Pulmonary artery endothelial cell (primary cell): ENCODE data around the gene DCC. TPM values are rescaled to one million over a fixed set of nuclear protein-coding genes. Genes with fewer than 3 reads are reported as not detected.
"Not testable (repeated sequence)": the region's sequence is repeated elsewhere in the genome, so short reads cannot be mapped to it uniquely, and the experiment has no call there.

Experiments used
- DNase-seq: peaks from one replicate; pipeline ENCODE4 v3.0.0-alpha.2; 2011; ENCODE audit warnings: low read depth, low spot score
- total RNA-seq: library from RNA; depleted of rRNA; stranded (reverse); fragments of >200 nt; gene quantifications from 2 replicates; pipeline ENCODE4 v1.2.3, GENCODE V29; 2014

DCC gene
- total RNA-seq, 1 donor from 2014 or later = not detected

DNA sequence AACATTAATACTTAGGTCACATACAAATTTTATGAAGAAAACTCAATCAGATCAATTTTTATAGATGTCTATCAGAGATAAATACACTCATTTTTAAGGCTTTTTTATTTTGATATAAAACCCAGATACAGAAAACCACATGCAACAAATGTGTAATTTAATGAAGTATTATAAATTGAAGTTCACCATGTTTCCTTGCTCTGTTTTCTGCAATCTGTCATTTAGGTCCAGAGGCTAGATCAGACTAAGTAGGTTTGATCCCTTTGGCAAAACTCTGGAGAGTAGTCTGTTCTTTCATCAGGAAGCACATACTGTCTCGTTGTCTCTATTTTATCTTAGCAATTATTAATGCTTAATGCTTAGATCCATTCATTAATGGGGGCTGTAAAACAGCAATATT lies 1042.9 kb downstream of the DCC start:
- no peak for DNase-seq

DNA sequence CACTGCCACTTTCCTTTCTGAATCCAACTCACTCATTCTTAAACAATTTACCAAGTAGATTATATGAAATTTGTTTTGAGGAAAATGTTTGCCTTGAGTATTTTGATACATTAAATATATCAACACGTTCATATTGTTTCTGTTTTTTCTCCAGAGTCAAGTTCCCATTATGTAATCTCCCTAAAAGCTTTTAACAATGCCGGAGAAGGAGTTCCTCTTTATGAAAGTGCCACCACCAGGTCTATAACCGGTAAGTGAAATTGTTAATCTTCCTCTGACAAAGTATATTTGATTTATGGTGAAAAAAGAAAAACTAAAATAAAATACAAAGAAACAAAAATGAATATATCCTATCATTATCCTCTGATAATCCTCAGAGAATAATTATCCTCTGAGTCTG lies 1045.9 kb downstream of the DCC start:
- no peak for DNase-seq

DNA sequence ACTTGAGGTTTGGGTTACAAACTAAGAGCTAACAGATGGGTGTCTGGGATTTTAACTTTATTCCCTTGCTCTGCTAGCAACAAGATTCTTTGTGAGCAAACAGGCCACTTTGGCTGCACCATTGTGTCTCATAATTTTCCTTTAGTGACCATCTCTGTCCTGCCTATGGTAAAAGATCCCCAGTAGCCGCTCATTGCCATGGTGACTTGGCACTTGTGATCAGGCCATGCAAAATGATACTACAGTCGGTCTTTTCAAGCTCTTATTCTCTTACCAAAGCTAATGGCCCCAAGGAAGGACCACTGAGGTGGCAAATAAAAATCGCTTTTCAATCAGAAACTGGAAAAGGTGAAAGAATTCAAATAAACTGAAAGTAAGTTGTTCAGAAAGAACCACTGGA lies 1047.6 kb downstream of the DCC start:
- no peak for DNase-seq

DNA sequence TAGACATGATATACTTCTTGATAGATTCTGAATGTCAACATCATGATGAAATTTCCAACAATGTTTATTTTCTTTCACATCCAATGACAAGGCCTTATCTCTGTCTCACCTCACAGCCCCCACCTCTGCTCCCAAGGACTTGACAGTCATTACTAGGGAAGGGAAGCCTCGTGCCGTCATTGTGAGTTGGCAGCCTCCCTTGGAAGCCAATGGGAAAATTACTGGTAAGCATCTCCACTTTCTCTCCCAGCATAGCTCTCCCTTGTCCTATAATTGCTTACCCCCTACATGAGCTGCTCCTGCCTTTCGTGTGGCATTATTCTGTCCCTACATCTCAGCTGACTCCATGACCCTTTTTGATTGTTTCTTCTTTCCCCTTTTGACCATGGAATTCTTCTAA lies 1062.7 kb downstream of the DCC start:
- DNase-seq = no peak

DNA sequence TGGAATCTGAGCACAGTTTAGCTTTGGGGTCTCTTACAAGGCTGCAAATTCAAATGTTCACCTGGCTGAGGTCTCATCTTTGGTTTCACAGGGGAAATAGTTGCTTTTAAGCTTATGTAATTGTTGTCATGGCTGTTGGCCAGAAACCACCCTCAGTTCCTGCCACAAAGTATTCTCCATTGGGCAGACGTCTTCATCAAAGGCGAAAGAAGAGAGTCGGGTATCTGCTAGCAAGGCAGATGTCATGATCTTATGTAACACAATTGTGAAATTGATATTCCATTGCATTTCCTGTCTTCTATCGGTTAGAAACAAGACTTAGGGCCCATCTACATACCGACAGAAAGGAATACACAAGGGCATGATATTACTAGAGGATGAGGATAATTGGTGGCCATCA lies 1068.3 kb downstream of the DCC start:
- DNase-seq = no peak

DNA sequence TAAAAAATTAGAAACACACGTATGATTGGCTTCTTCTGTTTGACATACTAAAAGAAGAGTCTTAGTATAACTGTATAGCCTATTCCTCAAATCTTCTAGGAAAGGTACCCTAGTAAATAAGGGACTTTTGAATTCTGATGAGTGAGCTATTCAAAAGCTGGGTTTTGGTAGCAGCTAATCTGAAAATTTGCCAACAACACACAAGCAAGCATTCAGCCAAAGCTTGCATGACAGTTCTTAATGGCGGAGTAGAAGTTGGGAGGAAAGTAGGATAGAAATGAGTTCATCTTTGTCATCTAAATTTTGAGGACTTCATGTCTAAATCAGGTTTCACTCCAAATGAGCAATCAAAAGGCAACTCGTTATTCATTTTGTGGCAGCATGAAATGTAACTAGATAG lies 1071.5 kb downstream of the DCC start:
- no peak for DNase-seq

DNA sequence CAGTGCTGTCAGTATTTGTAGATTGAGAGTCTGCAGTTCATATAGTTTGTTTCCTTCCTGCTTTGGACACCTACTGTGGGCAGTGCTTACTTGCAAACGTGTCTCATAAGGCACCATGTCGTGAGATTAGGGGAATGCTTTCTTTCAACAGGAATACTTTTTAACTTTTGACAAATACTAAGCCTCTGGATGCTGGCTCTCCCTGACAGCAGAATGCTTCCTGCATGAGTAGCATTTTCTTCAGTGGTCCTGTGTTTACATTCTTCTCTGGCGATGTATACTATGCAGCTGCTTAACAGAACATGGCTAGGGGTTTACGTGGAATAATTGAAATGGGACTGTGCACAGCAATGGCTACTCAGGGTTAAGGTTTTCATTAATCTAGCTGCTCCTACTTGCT lies 1077.0 kb downstream of the DCC start:
- DNase-seq = no peak

DNA sequence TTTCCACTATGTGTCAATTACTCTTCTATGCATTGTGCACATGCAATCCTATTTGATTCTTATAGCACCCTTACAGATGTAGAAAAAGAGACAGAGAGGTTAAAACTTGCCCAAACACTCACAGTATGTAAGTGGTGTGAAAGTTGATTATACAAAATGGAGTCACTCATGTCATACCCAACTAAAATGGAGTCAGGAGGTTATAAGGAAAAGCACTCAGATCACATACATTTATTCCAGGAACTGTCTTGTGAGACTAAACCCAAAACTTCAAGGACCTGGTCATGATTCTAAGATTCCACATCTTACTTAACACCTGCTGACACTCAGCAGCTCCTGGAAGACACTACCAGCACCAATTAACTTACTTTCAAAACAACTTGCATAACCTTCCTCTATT lies 1081.9 kb downstream of the DCC start:
- DNase-seq = no peak

DNA sequence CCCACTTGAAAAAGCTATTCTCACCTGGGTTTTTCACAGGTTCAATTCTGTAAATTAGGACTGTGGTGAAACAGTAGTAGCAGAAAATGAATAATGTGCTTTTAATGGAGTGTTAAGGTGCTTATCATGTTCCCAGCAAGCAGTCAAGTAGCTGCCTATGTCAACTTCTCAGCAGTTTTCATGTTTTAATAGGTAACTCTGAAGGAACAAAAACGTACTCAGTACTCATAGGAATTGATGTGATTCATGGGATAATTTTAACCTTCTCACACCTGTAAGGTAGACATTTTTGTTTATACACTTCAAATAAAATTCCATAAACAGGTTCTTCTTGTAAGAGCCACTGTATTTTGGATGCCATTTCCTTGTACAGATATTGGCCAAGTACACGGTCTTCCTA lies 1082.9 kb downstream of the DCC start:
- no peak for DNase-seq

DNA sequence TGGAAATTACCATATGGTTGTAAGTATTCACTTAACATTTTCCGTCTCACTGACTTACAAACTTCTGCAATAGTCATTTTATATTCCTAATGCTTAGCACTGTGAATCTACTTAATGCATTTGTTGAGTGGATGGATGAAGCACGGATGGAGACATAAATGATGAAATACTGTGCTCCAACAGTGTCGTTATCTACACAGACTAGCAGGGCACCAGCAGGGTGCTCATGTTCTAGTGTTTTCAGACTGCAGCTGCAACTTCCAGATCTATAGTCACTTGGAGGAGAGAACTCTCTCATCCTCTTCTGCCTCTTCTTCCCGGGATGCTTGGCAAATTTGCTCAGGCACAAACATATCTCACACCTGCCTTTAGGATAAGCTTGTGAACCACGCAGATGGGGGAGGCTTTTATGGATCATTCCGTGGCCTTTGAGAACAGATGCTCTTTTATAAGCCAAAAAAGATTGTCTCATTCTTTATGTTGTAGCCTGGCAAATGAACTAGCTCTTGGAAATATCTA lies 1086.7 kb downstream of the DCC start:
- DNase-seq = no peak

DNA sequence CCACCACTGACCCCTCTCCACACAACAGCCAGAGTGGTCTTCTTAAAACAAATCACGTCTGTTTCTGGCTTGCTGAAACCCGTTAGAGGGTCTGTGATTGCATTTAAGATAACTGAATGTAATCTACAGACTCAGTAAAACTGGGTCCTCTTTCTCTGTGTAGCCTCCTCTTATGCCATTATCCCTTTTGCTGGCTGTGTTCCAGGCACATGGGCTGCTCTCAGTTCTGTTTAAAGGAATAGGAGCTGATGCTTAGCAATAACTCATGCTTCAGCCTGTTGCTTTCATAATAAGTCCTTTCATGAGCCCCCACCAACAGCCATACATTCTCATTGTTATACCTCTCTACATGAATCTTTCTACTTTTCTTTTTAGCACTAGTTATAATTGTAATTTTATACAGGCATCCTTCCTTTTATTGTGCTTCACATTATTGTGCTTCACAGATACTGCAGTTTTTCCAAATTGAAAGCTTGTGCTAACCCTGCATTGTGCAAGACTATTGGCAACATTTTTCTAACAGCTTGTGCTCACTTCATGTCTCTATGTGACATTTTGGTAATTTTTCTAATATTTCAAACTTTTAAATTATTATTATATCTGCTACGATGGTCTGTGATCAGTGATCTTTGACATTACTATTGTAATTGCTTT lies 1101.9 kb downstream of the DCC start:
- no peak for DNase-seq

DNA sequence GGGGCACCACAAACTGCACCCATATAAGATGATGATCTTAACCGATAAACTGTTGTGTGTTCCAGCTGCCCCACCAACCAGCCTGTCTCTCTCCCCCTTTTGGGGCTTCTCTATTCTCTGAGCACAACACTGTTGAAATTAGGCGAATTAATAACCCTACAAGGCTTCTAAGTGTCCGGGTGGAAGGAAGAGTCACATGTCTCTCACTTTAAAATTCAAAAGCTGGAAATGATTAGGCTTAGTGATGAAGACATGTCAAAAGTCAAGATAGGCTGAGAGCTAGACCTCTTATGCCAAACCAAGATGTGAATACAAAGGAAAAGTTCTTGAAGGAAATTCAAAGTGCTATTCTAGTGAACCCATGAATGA lies 1102.4 kb downstream of the DCC start:
- no peak for DNase-seq

DNA sequence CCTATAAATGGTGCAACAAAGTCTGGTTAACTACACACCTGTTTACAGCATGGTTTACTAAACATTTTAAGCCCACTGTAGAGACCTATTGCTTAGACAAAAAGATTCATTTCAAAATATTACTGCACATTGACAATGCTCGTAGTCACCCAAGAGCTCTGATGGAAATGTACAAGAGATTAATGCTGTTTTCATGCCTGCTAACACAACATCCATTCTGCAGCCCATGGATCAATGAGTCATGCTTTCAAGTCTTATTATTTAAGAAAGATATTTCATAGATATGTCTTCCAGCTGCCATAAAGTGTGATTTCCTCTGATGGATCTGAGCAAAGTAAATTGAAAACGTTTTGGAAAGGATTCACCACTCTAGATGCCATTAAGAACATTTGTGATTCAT lies 1103.3 kb downstream of the DCC start:
- DNase-seq = no peak

DNA sequence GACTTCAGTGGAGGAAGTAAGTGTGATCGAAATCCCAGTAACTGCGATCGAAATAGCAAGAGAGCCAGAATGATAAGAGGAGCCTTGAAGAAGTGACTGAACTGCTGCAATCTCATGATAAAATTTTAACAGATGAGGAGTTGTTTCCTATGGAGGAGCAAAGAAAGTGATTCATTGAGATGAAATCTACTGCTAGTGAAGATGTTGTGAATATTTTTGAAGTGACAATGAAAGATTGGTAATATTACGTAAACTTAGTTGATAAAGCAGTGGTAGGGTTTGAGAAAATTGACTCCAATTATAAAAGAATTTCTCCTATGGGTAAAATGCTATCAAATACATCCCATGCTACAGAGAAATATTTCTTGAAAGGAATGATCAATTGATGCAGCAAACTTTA lies 1103.8 kb downstream of the DCC start:
- DNase-seq = no peak

DNA sequence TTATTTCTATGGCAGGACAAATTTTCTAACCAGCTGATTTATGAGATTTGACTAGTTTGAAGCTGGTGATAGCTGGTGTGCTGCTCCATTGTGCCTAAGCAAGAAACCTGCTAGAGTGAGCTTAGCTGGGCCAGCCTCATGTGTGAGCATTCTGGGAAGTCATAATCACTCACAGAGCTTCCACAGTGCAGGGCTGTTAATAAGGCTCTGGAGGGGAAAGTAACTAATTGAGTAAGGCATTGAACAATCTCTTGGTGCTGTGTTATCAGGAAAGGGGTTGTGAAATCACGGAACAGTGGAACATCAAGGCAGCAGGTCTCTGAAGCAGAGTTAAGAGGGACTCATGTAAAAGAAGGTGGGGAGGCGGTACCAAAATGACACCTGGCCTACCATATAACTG lies 1111.9 kb downstream of the DCC start:
- no peak for DNase-seq

DNA sequence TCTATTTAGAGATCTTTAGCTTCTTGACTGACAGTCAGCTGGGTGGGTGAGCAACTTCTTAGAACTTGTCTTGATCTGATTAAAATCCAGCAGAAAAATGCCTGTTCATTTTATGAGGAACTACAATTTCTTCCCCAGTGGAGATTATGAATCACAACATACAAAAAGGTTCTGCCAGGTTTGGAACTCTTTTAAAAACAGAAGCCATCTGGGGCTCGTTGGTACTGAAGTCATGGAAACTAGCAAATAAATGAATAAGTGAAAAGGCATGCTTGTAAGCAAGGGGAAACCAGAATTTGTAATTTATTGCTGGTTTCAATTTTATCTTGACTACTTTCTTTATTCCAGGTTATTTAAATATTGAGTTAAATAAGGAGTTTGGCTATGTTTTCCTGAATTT lies 1117.1 kb downstream of the DCC start:
- no peak for DNase-seq

DNA sequence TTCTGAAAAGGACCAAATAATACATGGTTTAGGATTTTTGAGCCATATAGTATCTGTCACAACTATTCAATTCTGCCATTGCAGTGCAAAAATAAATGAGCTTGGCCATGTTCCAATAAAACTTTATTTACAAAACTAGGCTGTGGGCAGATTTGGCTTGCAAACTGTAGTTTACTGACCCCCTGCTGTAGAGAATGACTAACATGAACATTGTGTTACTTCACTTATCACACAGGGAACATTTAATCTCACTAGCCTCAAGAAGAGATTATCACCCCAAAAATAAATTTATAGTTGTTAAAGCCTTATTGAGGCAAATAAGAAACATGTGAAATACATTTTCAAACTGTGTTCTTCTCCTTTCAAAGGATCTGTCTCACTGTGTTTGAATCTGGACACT lies 1118.3 kb downstream of the DCC start:
- DNase-seq = no peak

DNA sequence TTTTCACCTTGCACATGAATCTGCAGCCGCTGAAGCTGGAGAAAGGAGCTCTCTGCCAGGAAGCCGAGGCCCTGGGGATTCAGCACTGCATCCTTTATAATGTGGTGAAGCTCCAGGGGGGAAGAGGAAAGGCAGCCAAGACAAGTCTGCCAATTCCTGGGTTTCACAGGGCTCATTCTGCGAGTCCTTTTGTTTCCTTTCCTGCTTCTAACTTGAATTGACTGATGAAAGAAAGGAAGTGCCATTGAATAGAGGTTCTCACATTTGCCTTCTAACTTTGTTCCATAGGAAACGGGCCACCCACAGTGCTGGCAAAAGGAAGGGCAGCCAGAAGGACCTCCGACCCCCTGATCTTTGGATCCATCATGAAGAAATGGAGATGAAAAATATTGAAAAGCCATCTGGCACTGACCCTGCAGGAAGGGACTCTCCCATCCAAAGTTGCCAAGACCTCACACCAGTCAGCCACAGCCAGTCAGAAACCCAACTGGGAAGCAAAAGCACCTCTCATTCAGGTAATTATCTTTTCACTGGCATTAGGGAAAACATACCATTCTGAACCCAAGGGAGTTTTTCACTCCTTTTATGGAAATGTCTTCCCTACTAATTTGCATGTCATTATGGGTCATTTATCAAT lies 1119.1 kb downstream of the DCC start:
- DNase-seq = no peak

DNA sequence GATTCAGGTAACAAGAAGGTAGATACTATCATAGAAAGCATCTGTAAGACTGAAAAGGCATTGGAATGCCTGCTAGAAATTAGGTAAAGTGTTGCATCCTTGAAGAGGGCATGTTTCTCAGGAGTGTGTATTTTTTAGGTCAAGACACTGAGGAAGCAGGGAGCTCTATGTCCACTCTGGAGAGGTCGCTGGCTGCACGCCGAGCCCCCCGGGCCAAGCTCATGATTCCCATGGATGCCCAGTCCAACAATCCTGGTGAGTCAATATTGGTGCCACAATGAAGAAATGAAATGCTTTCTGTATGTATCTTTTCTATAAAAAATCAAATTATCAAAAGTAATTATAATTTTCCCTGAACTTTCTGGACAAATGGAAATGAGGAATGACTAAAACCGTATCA lies 1127.8 kb downstream of the DCC start:
- no peak for DNase-seq

DNA sequence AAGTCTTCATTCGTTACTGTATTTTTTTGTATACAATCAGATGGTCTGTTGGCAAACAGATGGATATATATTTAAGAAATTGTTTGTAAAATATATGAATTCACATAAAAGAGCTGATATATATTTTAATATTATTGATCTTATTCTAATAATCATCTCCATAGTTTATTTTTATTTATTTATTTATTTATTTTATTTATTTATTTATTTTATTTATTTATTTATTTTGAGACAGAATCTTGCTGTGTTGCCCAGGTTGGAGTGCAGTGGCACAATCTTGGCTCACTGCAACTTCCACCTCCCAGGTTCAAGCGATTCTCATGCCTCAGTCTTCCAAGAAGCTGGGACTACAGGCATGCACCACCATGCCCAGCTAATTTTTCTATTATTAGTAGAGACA lies 1128.2 kb downstream of the DCC start:
- not testable (repeated sequence) for DNase-seq

DNA sequence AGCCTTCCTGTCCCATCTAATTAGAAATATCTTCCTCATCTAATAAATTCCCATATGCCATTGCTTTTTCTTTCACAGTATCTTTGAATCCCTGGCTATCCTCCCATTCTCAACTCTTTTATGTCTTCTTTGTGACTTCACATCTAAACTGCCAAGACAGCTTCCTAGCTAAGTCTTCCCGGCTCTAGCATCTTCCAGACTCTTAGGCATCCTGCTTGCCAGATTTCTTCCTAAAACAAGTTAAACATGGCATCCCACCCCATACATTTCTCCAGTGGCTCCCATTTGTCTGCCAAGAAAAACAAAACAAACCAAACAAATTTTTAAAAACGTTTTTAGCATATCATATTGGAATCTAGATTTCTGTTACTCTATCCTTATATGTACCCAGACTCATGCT lies 1132.5 kb downstream of the DCC start:
- DNase-seq = no peak

DNA sequence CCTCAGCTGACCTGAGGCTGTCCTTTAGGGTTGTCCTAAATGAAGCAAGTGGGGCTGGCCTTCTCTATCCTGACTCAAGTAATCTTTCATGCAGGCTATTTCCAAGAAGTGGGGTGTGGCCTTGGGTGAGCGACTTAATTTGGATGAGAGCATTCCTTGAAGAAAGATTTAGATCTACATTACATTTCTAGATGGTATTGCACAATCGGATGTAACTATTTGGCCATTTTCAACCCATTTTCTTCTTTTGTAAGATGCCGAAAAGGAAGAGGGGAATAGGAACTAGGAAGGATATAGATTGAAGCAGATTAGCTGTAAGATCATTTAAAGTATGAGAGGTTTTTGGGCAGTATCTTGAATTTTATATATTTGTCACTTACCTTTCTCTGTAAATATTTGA lies 1138.2 kb downstream of the DCC start:
- no peak for DNase-seq

DNA sequence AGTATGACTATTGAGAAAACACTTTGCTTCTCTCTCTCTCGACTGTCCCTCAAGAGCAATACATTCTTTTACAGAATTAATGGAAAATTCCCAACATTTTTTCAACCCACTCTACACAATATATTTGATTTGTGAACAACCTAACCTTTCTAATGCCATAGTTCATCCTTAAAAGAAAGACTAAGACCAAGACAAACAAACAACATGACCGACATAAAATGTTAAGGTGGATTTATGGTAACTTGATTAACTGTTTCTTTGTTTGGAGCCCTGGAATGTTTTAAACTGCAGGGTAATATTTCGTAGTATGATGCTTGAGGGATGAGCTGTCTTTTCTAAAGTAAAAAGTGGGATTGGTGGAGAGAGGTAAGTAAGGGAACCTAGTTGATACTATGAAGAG lies 1146.3 kb downstream of the DCC start:
- no peak for DNase-seq

DNA sequence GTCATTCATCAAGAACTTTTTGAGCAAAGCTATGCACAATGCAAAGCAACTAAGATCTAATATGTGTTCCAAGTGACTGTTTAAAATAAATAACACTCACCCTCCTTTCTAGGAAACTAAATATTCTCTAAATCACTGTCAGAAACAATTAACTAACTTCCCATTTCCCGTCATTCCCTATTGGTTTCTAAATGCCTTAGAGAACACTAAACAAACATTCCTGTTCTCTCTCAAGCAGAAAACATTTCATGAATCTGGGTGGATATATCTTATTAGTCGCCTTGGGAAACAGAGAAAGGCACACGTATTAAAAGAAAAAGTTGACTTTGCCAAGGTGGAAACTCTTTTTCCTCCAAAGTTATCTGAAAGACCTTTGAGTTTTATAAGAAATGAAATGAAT lies 1149.3 kb downstream of the DCC start:
- DNase-seq = no peak
